MM.1S (cell line): ENCODE results near the gene MEFV.

ENCODE experiments used
- DNase-seq: peaks from one replicate; pipeline ENCODE4 v3.0.0-alpha.2; 2015
- H2AFZ ChIP-seq: fragments of 300-600 bp; sonication (generic); 2 replicates; pipeline ENCODE4 v1.6.0; 2016; ENCODE audit warnings: antibody characterized with exemption, low read length
- H3F3A ChIP-seq: fragments of 300-600 bp; sonication (generic); 2 replicates; pipeline ENCODE4 v1.6.1; 2016; ENCODE audit warnings: mild to moderate bottlenecking, antibody characterized with exemption, low read length, moderate library complexity, mixed read lengths; ENCODE audit not compliant: insufficient read depth
- H3K27ac ChIP-seq: fragments of 300-600 bp; sonication (generic); 2 replicates; pipeline ENCODE4 v1.5.1; 2016; ENCODE audit warnings: mild to moderate bottlenecking, low read length
- H3K27me3 ChIP-seq: fragments of 300-600 bp; sonication (generic); replicated peaks from 2 replicates; pipeline ENCODE4 v1.6.0; 2016; ENCODE audit warnings: low read length; ENCODE audit not compliant: insufficient read depth
- H3K36me3 ChIP-seq: fragments of 300-600 bp; sonication (generic); replicated peaks from 2 replicates; pipeline ENCODE4 v1.6.1; 2016; ENCODE audit warnings: mild to moderate bottlenecking, low read length, mixed read lengths; ENCODE audit not compliant: insufficient read depth
- H3K4me1 ChIP-seq: fragments of 300-600 bp; sonication (generic); 2 replicates; pipeline ENCODE4 v1.6.1; 2016; ENCODE audit warnings: low read length, mixed read lengths
- H3K4me2 ChIP-seq: fragments of 300-600 bp; sonication (generic); 2 replicates; pipeline ENCODE4 v1.6.0; 2016; ENCODE audit warnings: low read depth, low read length
- H3K4me3 ChIP-seq: fragments of 300-600 bp; sonication (generic); 2 replicates; pipeline ENCODE4 v1.5.1; 2016; ENCODE audit warnings: low read length, mixed read lengths
- H3K79me2 ChIP-seq: fragments of 300-600 bp; sonication (generic); 2 replicates; pipeline ENCODE4 v1.6.1; 2016; ENCODE audit warnings: mixed run types, low read length, mixed read lengths
- H3K9ac ChIP-seq: fragments of 300-600 bp; sonication (generic); 2 replicates; pipeline ENCODE4 v1.6.1; 2016; ENCODE audit warnings: low read length, mixed read lengths
- H3K9me2 ChIP-seq: fragments of 300-600 bp; sonication (generic); replicated peaks from 2 replicates; pipeline ENCODE4 v1.6.1; 2016; ENCODE audit warnings: mild to moderate bottlenecking, low read length, mixed read lengths; ENCODE audit not compliant: insufficient read depth
- H3K9me3 ChIP-seq: fragments of 300-600 bp; sonication (generic); replicated peaks from 2 replicates; pipeline ENCODE4 v1.6.1; 2016; ENCODE audit warnings: mild to moderate bottlenecking, low read length, mixed read lengths; ENCODE audit not compliant: insufficient read depth
- H4K20me1 ChIP-seq: fragments of 300-600 bp; sonication (generic); 2 replicates; pipeline ENCODE4 v1.6.1; 2016; ENCODE audit warnings: mild to moderate bottlenecking, low read length, moderate library complexity, mixed read lengths; ENCODE audit not compliant: insufficient read depth
- EZH2 ChIP-seq: fragments of 300-600 bp; sonication (generic); optimal IDR thresholded peaks from 2 replicates; pipeline ENCODE3; 2017; ENCODE audit warnings: low read depth, mild to moderate bottlenecking, antibody characterized with exemption, low read length, mixed read lengths
- EZH2phosphoT487 ChIP-seq: fragments of 300-600 bp; sonication (generic); IDR thresholded peaks from 2 replicates; pipeline ENCODE4 v1.6.1; 2018; ENCODE audit warnings: antibody characterized with exemption, low read length
- TF ChIP-seq, protein P1 (sequence below): fragments of 300-600 bp; sonication (generic); IDR thresholded peaks from 2 replicates; pipeline ENCODE4 v1.5.1; 2016; ENCODE audit warnings: antibody characterized with exemption, low read length, mixed read lengths

The MEFV gene

GRCh38 chr16:3252967-3253366 lies 3.5 kb downstream of the MEFV start:
- H3F3A ChIP-seq = no peaks in the 10 kb centered on the region
- no peak for DNase-seq
- no peak overlapping the region for H3K9ac ChIP-seq
- H3K4me2 ChIP-seq = no peak overlapping the region
- no peak overlapping the region for H3K27ac ChIP-seq
- no peak overlapping the region for H3K4me3 ChIP-seq
- H3K9me3 ChIP-seq = no peaks in the 10 kb centered on the region
- peaks cover 62% of the 10 kb centered on the region for H3K27me3 ChIP-seq
- no peaks in the 10 kb centered on the region for H4K20me1 ChIP-seq
- TF ChIP-seq EZH2 (no peak), EZH2phosphoT487 (no peak)
- TF ChIP-seq, protein P1, sequence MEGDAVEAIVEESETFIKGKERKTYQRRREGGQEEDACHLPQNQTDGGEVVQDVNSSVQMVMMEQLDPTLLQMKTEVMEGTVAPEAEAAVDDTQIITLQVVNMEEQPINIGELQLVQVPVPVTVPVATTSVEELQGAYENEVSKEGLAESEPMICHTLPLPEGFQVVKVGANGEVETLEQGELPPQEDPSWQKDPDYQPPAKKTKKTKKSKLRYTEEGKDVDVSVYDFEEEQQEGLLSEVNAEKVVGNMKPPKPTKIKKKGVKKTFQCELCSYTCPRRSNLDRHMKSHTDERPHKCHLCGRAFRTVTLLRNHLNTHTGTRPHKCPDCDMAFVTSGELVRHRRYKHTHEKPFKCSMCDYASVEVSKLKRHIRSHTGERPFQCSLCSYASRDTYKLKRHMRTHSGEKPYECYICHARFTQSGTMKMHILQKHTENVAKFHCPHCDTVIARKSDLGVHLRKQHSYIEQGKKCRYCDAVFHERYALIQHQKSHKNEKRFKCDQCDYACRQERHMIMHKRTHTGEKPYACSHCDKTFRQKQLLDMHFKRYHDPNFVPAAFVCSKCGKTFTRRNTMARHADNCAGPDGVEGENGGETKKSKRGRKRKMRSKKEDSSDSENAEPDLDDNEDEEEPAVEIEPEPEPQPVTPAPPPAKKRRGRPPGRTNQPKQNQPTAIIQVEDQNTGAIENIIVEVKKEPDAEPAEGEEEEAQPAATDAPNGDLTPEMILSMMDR = no peak
- no peaks in the 10 kb centered on the region for H3K9me2 ChIP-seq
- H3K79me2 ChIP-seq = no peaks in the 10 kb centered on the region
- no peak overlapping the region for H2AFZ ChIP-seq
- no peaks in the 10 kb centered on the region for H3K4me1 ChIP-seq
- H3K36me3 ChIP-seq = no peaks in the 10 kb centered on the region

DNA sequence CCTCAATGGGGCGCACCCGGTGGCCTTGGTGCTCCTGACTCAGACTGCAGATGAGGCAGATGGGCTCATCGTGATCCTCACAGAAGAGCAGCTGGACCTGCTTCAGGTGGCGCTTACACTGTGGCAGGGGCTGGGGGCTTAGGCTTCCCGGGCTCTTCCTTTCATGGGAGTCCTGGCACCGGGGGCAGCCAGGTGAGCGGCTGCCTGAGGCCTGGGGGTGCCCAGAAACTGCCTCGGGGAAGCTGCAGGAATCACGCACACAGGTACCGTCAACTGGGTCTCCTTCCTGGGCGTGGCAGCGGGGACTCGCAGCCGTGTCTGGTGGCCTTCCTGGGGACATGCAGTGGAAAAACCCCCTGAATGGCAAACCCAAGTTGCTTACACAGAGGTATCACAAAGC lies 7.0 kb downstream of the MEFV start:
- no peak overlapping the region for H3K27ac ChIP-seq
- no peak overlapping the region for H3K9ac ChIP-seq
- H3F3A ChIP-seq = no peaks in the 10 kb centered on the region
- no peaks in the 10 kb centered on the region for H3K36me3 ChIP-seq
- no peak overlapping the region for H3K4me3 ChIP-seq
- H3K27me3 ChIP-seq = peaks cover 44% of the 10 kb centered on the region
- H2AFZ ChIP-seq = no peak overlapping the region
- TF ChIP-seq, protein P1 = no peak
- TF ChIP-seq EZH2 (no peak), EZH2phosphoT487 (no peak)
- no peaks in the 10 kb centered on the region for H3K9me3 ChIP-seq
- no peaks in the 10 kb centered on the region for H3K79me2 ChIP-seq
- DNase-seq = no peak
- no peaks in the 10 kb centered on the region for H4K20me1 ChIP-seq
- H3K4me2 ChIP-seq = no peak overlapping the region
- no peaks in the 10 kb centered on the region for H3K9me2 ChIP-seq
- H3K4me1 ChIP-seq = no peaks in the 10 kb centered on the region

DNA sequence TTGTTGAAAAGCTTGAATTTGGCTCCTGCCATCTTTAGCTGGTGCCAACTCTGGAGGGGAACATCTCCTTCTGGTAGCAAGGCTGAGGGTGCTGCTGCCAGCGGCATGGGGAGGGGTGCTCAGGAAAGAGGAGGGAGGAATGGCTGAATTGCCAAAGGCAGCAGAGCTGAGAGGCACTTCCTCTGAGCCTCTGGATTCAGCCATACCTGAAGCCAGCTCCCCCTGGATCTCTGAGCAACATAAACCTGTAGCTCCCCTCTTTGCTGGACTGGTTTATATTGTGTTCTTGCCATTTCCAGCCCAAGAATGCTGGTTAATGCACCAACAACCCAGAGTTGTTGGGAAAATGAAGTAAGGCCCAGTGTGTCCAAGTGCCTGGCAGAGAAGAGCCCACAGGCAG lies 7.4 kb downstream of the MEFV start:
- Histone ChIP-seq H3K4me2 (no peak overlapping the region), H3K9ac (no peak overlapping the region), H3F3A (no peaks in the 10 kb centered on the region), H3K27ac (no peak overlapping the region), H3K9me3 (no peaks in the 10 kb centered on the region), H3K36me3 (no peaks in the 10 kb centered on the region), H4K20me1 (no peaks in the 10 kb centered on the region), H3K27me3 (peaks cover 44% of the 10 kb centered on the region), H3K4me3 (no peak overlapping the region), H3K79me2 (no peaks in the 10 kb centered on the region), H3K4me1 (no peaks in the 10 kb centered on the region), H2AFZ (no peak overlapping the region), H3K9me2 (no peaks in the 10 kb centered on the region)
- no peak for DNase-seq
- no peak for TF ChIP-seq EZH2
- no peak for TF ChIP-seq EZH2phosphoT487
- TF ChIP-seq, protein P1 = no peak
